Kidney glomerular epithelial cell (primary cell): ENCODE measurements around the gene UNC13C.

Source experiments
- DNase-seq: peaks from one replicate; lab custom pipeline; 2025; lab: John Stamatoyannopoulos, UW

Gene UNC13C

GRCh38 chr15:54567408-54568035, 589.3 kb downstream of the UNC13C start:
- DNase-seq, result no peak

- no peak for DNase-seq
Observed at GRCh38 chr15:54568381-54568780, 590.1 kb downstream of the UNC13C start.

- DNase-seq, result no peak
Observed at GRCh38 chr15:54571576-54571975, 593.3 kb downstream of the UNC13C start.

GRCh38 chr15:54575586-54575985, 597.3 kb downstream of the UNC13C start:
- no peak for DNase-seq

GRCh38 chr15:54576298-54576935, 598.2 kb downstream of the UNC13C start:
- no peak for DNase-seq

- DNase-seq, result no peak
Observed at GRCh38 chr15:54577476-54578250, 599.4 kb downstream of the UNC13C start.

- DNase-seq, result no peak
Observed at GRCh38 chr15:54579855-54580254, 601.6 kb downstream of the UNC13C start.

GRCh38 chr15:54580643-54581042, 602.4 kb downstream of the UNC13C start:
- no peak for DNase-seq

- DNase-seq, result no peak
Observed at GRCh38 chr15:54582863-54583643, 604.8 kb downstream of the UNC13C start.

- no peak for DNase-seq
Observed at GRCh38 chr15:54585063-54585462, 606.8 kb downstream of the UNC13C start.

- DNase-seq, result no peak
Observed at GRCh38 chr15:54594115-54594514, 615.9 kb downstream of the UNC13C start.

- no peak for DNase-seq
Observed at GRCh38 chr15:54599386-54599785, 621.1 kb downstream of the UNC13C start.

- no peak for DNase-seq
Observed at GRCh38 chr15:54605043-54605442, 626.8 kb downstream of the UNC13C start.

- DNase-seq, result no peak
Observed at GRCh38 chr15:54605556-54605955, 627.3 kb downstream of the UNC13C start.

- no peak for DNase-seq
Observed at GRCh38 chr15:54608876-54609835, 630.9 kb downstream of the UNC13C start.

- no peak for DNase-seq
Observed at GRCh38 chr15:54618120-54618519, 639.9 kb downstream of the UNC13C start.

- no peak for DNase-seq
Observed at GRCh38 chr15:54619180-54619579, 640.9 kb downstream of the UNC13C start.

- DNase-seq, result no peak
Observed at GRCh38 chr15:54620916-54621315, 642.7 kb downstream of the UNC13C start.

- DNase-seq, result no peak
Observed at GRCh38 chr15:54636147-54636546, 657.9 kb downstream of the UNC13C start.

- no peak for DNase-seq
Observed at GRCh38 chr15:54638666-54639065, 660.4 kb downstream of the UNC13C start.

- DNase-seq, result no peak
Observed at GRCh38 chr15:54640873-54641272, 662.6 kb downstream of the UNC13C start.
